CD4-positive, alpha-beta T cell (primary cell): ENCODE data around the gene SLC24A3. TPM values are rescaled to one million over a fixed set of nuclear protein-coding genes. Genes with fewer than 3 reads are reported as not detected.

Source experiments
- ATAC-seq: fragments of 200-7000 bp; cut with Tn5 transposase; one replicate; pipeline ENCODE4 v1.10.0; 2022; ENCODE audit warnings: mild to moderate bottlenecking; ENCODE audit not compliant: poor library complexity
- CTCF ChIA-PET: fragments of 350-600 bp; sonication (Branson Sonifier 250); formaldehyde crosslinking; loops from one replicate; lab custom pipeline; 2021; ENCODE audit warnings: antibody characterized with exemption, inconsistent platforms; lab: Charles Lee
- POLR2A ChIA-PET: fragments of 350-600 bp; sonication (Branson Sonifier 250); formaldehyde crosslinking; loops from one replicate; lab custom pipeline; 2021; ENCODE audit warnings: antibody characterized with exemption, inconsistent platforms; lab: Charles Lee
- DNase-seq, 14 experiments: peaks; one replicate each; pipeline ENCODE4 v3.0.0-alpha.2; 2013 to 2020; ENCODE audit warnings: mixed read lengths in 2 of 14
- H3K27ac ChIP-seq, 2 donors: one replicate each; pipeline versions ENCODE4 v1.5.1 to v1.7.0; 2013; ENCODE audit warnings: low read length in 2 of 2, low read depth in 1 of 2, mild to moderate bottlenecking in 1 of 2
- H3K27me3 ChIP-seq, 2 experiments: 1 replicate in 1 of 2; 2 replicates in 1 of 2; pipeline versions ENCODE4 v1.6.1 to v1.7.0; 2013; ENCODE audit warnings: low read length in 2 of 2, control low read depth in 1 of 2, mild to moderate bottlenecking in 1 of 2, moderate library complexity in 1 of 2; ENCODE audit not compliant: insufficient read depth in 2 of 2, control insufficient read depth in 1 of 2
- H3K36me3 ChIP-seq: one replicate; pipeline ENCODE4 v1.6.1; 2013; ENCODE audit warnings: low read length, control low read depth; ENCODE audit not compliant: insufficient read depth
- H3K4me1 ChIP-seq: one replicate; pipeline ENCODE4 v1.6.1; 2013; ENCODE audit warnings: low read length, control low read depth; ENCODE audit not compliant: insufficient read depth
- H3K4me3 ChIP-seq: one replicate; pipeline ENCODE4 v1.5.1; 2013; ENCODE audit warnings: mild to moderate bottlenecking, low read length, moderate library complexity
- H3K9me3 ChIP-seq, 2 experiments: 1 replicate in 1 of 2; 2 replicates in 1 of 2; pipeline versions ENCODE4 v1.6.1 to v1.7.0; 2013; ENCODE audit warnings: low read length in 2 of 2, mild to moderate bottlenecking in 2 of 2, control low read depth in 1 of 2, moderate library complexity in 1 of 2; ENCODE audit not compliant: control insufficient read depth in 1 of 2, insufficient read depth in 1 of 2
- H3K27ac Mint-ChIP-seq: one replicate; pipeline ENCODE4 v1.8.0; 2020; ENCODE audit warnings: mixed read lengths
- H3K27me3 Mint-ChIP-seq: one replicate; pipeline ENCODE4 v1.8.0; 2021; ENCODE audit warnings: mixed read lengths
- H3K36me3 Mint-ChIP-seq: one replicate; pipeline ENCODE4 v1.8.0; 2021; ENCODE audit warnings: low read depth, mixed read lengths
- H3K4me1 Mint-ChIP-seq: one replicate; pipeline ENCODE4 v1.8.0; 2021; ENCODE audit warnings: low read depth, mixed read lengths
- H3K4me3 Mint-ChIP-seq: one replicate; pipeline ENCODE4 v1.8.0; 2020; ENCODE audit warnings: mild to moderate bottlenecking, mixed read lengths
- H3K9me3 Mint-ChIP-seq: one replicate; pipeline ENCODE4 v1.8.0; 2020; ENCODE audit warnings: mixed read lengths
- intact Hi-C, 2 experiments: fragments of 100-400 bp; cut with DNase I in 1 of 2; cut with micrococcal nuclease in 1 of 2; formaldehyde crosslinking; loops; one replicate each; pipeline versions ENCODE4 v1.15.1 to v1.9.0; 2023 to 2025; cut with DNase I, micrococcal nuclease
- total RNA-seq, 174 experiments: library from RNA in 2 of 174; stranded (reverse) in 2 of 174; gene quantifications; one replicate each; pipeline ENCODE4 v1.2.3 and lab custom pipeline; 2021 to 2026
- TF ChIP-seq, protein P1 (sequence below): fragments of 200-600 bp; IDR thresholded peaks from one replicate; pipeline ENCODE4 v1.8.0; 2022; ENCODE audit warnings: antibody characterized with exemption, mild to moderate bottlenecking

The SLC24A3 gene
- total RNA-seq, 2 experiments from 2014 or later: not detected

GRCh38 chr20:19375395-19375794, 163.0 kb downstream of the SLC24A3 start:
- Mint-ChIP-seq H3K27ac (no peak overlapping the region), H3K27me3 (no peaks in the 10 kb centered on the region), H3K9me3 (peaks cover 5% of the 10 kb centered on the region), H3K4me1 (no peaks in the 10 kb centered on the region), H3K36me3 (no peaks in the 10 kb centered on the region), H3K4me3 (no peak overlapping the region)
- H3K4me3 ChIP-seq: no peak overlapping the region
- H3K27ac ChIP-seq: no peak overlapping the region
- ATAC-seq: no peak
- intact Hi-C loops: no loop called here
- no peaks in the 10 kb centered on the region for H3K27me3 ChIP-seq
- H3K4me1 ChIP-seq: no peaks in the 10 kb centered on the region
- H3K9me3 ChIP-seq: peaks cover 0 to 14% of the 10 kb centered on the region in 2 experiments
- TF ChIP-seq, protein P1, sequence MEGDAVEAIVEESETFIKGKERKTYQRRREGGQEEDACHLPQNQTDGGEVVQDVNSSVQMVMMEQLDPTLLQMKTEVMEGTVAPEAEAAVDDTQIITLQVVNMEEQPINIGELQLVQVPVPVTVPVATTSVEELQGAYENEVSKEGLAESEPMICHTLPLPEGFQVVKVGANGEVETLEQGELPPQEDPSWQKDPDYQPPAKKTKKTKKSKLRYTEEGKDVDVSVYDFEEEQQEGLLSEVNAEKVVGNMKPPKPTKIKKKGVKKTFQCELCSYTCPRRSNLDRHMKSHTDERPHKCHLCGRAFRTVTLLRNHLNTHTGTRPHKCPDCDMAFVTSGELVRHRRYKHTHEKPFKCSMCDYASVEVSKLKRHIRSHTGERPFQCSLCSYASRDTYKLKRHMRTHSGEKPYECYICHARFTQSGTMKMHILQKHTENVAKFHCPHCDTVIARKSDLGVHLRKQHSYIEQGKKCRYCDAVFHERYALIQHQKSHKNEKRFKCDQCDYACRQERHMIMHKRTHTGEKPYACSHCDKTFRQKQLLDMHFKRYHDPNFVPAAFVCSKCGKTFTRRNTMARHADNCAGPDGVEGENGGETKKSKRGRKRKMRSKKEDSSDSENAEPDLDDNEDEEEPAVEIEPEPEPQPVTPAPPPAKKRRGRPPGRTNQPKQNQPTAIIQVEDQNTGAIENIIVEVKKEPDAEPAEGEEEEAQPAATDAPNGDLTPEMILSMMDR: no peak
- DNase-seq: no peak
- POLR2A ChIA-PET: no interaction called here
- CTCF ChIA-PET: no interaction called here
- H3K36me3 ChIP-seq: no peaks in the 10 kb centered on the region

- TF ChIP-seq, protein P1: no peak
- POLR2A ChIA-PET: no interaction called here
- CTCF ChIA-PET: no interaction called here
Observed at GRCh38 chr20:19375801-19376200, 163.4 kb downstream of the SLC24A3 start.

DNA sequence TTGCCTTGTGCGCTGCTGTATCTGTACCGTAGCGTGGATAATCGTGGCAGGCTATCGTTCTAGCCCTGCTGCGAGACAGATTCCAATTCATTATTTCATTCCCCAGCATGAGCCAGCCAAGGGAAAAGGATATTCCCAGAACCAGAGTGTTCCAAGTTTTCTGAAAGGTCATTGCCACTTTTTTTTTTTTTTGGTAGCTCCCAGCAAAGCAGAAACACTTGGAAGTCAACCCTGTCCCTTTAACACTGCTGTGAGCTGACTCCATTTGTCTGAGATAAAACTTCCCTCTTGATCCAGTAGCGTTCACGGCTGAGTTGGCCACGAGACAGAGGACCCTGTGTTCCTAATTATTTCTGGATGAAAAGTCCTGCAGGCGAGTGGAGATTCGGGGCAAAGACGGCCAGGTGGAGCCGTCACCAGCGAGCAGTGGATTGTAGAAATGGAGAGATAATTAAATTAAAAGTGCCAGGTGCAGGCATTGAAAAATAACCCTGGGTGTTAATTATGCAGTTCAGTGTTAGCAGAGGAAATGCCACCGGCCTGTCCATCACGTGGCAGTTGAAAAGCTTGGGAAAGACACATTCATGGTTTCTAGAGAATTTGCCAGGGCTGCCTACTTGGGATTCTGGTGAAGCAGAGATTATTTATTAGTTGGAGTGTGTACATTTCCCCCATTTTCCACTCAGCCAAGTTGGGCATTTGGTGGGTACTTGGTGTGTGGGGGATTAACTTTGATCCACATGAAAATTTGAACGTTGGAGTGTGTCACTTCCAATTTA, 164.2 kb downstream of the SLC24A3 start:
- Mint-ChIP-seq H3K27me3 (no peaks in the 10 kb centered on the region), H3K9me3 (peaks cover 5% of the 10 kb centered on the region), H3K4me1 (no peaks in the 10 kb centered on the region), H3K27ac (no peak overlapping the region), H3K36me3 (no peaks in the 10 kb centered on the region), H3K4me3 (no peak overlapping the region)
- intact Hi-C loops: no loop called here
- ChIA-PET CTCF (no interaction called here), POLR2A (no interaction called here)
- H3K27me3 ChIP-seq: no peaks in the 10 kb centered on the region
- no peaks in the 10 kb centered on the region for H3K4me1 ChIP-seq
- ATAC-seq (no peak), DNase-seq (no peak)
- no peak overlapping the region for H3K4me3 ChIP-seq
- H3K36me3 ChIP-seq: no peaks in the 10 kb centered on the region
- TF ChIP-seq, protein P1: no peak
- no peak overlapping the region for H3K27ac ChIP-seq
- H3K9me3 ChIP-seq: peaks cover 0 to 6% of the 10 kb centered on the region in 2 experiments

More at GRCh38 chr20:19375801-19376200, 163.4 kb downstream of the SLC24A3 start:
- Histone ChIP-seq H3K27me3 (no peaks in the 10 kb centered on the region), H3K4me1 (no peaks in the 10 kb centered on the region), H3K27ac (no peak overlapping the region), H3K9me3 (peaks cover 0 to 11% of the 10 kb centered on the region in 2 experiments), H3K4me3 (no peak overlapping the region), H3K36me3 (no peaks in the 10 kb centered on the region)
- no peaks in the 10 kb centered on the region for H3K36me3 Mint-ChIP-seq
- peaks cover 5% of the 10 kb centered on the region for H3K9me3 Mint-ChIP-seq
- no peaks in the 10 kb centered on the region for H3K4me1 Mint-ChIP-seq
- H3K27ac Mint-ChIP-seq: no peak overlapping the region
- H3K27me3 Mint-ChIP-seq: no peaks in the 10 kb centered on the region
- intact Hi-C loops: no loop called here
- DNase-seq (no peak), ATAC-seq (no peak)
- H3K4me3 Mint-ChIP-seq: no peak overlapping the region
